ENCODE results near the gene CTDP1.

GRCh38 chr18:79637921-79638909 is 41.4 kb upstream of the CTDP1 start:
- TF ChIP-seq EZH2 (IDR thresholded peaks at IDR 0.05): no peak
- no peak for TF ChIP-seq POLR2AphosphoS5 (IDR thresholded peaks at IDR 0.05; ENCODE audit: borderline replicate concordance, low read depth, low read length)
